GM12878 (cell line): ENCODE results near the gene PCDHB9. TPM values are rescaled to one million over a fixed set of nuclear protein-coding genes. Genes with fewer than 3 reads are reported as not detected.
"Not testable (repeated sequence)": the region's sequence is repeated elsewhere in the genome, so short reads cannot be mapped to it uniquely, and the experiment has no call there.

ENCODE experiments used
- ATAC-seq: fragments of 200-7000 bp; cut with Tn5 transposase; 3 replicates; pipeline ENCODE4 v1.9.1; 2020; ENCODE audit warnings: mild to moderate bottlenecking, moderate library complexity
- BruUV-seq: library from RNA; stranded (reverse); fragments of 400-500 nt; replicated peaks from 2 replicates; lab custom pipeline; 2021; lab: Mats Ljungman, UMichigan
- CTCF ChIA-PET: fragments of 300-600 bp; sonication (Branson Sonifier 250); formaldehyde crosslinking; extraction: SDS; loops from one replicate; lab custom pipeline; 2021; ENCODE audit warnings: inconsistent platforms; lab: Yijun Ruan, JAX
- POLR2A ChIA-PET: fragments of 350-600 bp; formaldehyde crosslinking; extraction: SDS; loops from one replicate; lab custom pipeline; 2021; ENCODE audit warnings: inconsistent platforms; lab: Charles Lee
- RAD21 ChIA-PET: fragments of 300-600 bp; sonication (Branson Sonifier 250); formaldehyde crosslinking; loops from one replicate; lab custom pipeline; 2023; ENCODE audit warnings: antibody characterized with exemption; ENCODE audit not compliant: unreplicated experiment; lab: Charles Lee
- SMC1A ChIA-PET: fragments of 300-600 bp; sonication (Branson Sonifier 250); formaldehyde crosslinking; loops from one replicate; lab custom pipeline; 2023; ENCODE audit not compliant: unreplicated experiment, uncharacterized antibody; lab: Charles Lee
- DNase-seq: peaks from one replicate; pipeline ENCODE4 v3.0.0-alpha.2; 2011; ENCODE audit warnings: low read depth, low spot score
- FAIRE-seq: peaks from 3 replicates; lab custom pipeline; 2011; peaks lifted over from hg19 to GRCh38; lab: Jason Lieb, UNC
- H2AFZ ChIP-seq: 2 replicates; pipeline ENCODE4 v1.6.0; 2011; ENCODE audit warnings: low read depth, low read length, control low read depth; ENCODE audit not compliant: control insufficient read depth
- H3K27ac ChIP-seq: 2 replicates; pipeline ENCODE4 v1.5.1; 2011; ENCODE audit warnings: control low read depth; ENCODE audit not compliant: control insufficient read depth, insufficient read depth
- H3K27me3 ChIP-seq, 2 experiments: replicated peaks in 1 of 2; 2 replicates each; pipeline versions ENCODE4 v1.6.0 to v1.6.1; 2011; ENCODE audit warnings: low read length in 1 of 2; ENCODE audit not compliant: control insufficient read depth in 2 of 2, insufficient read depth in 2 of 2
- H3K36me3 ChIP-seq, 2 experiments: 2 replicates each; pipeline ENCODE4 v1.5.1; 2011; ENCODE audit warnings: low read length in 1 of 2; ENCODE audit not compliant: control insufficient read depth in 2 of 2, insufficient read depth in 2 of 2
- H3K4me1 ChIP-seq: 2 replicates; pipeline ENCODE4 v1.6.1; 2011; ENCODE audit warnings: mild to moderate bottlenecking, low read length, moderate library complexity, mixed read lengths; ENCODE audit not compliant: control insufficient read depth, insufficient read depth
- H3K4me2 ChIP-seq: 2 replicates; pipeline ENCODE4 v1.6.0; 2011; ENCODE audit warnings: control low read depth; ENCODE audit not compliant: control insufficient read depth, insufficient read depth
- H3K4me3 ChIP-seq: fragments of 200-600 bp; sonication (generic); 2 replicates; pipeline ENCODE4 v1.5.1; 2016
- H3K79me2 ChIP-seq: 2 replicates; pipeline ENCODE4 v1.6.0; 2011; ENCODE audit warnings: low read length; ENCODE audit not compliant: control insufficient read depth, insufficient read depth
- H3K9ac ChIP-seq: 2 replicates; pipeline ENCODE4 v1.8.0; 2011; ENCODE audit warnings: low read length, control low read depth, mixed read lengths; ENCODE audit not compliant: control insufficient read depth, insufficient read depth
- H3K9me3 ChIP-seq: replicated peaks from 3 replicates; pipeline ENCODE4 v1.5.1; 2011; ENCODE audit warnings: mild to moderate bottlenecking, low read length; ENCODE audit not compliant: control insufficient read depth, insufficient read depth
- H4K20me1 ChIP-seq: 2 replicates; pipeline ENCODE4 v1.6.0; 2011; ENCODE audit not compliant: control insufficient read depth, insufficient read depth
- CTCF ChIP-seq, 3 experiments: IDR thresholded peaks in 2 of 3; conservative IDR thresholded peaks in 1 of 3; 2 replicates each; pipeline ENCODE4 v1.5.1; 2011; ENCODE audit warnings: low read depth in 3 of 3, low read length in 3 of 3, mild to moderate bottlenecking in 3 of 3, control low read depth in 2 of 3, moderate library complexity in 2 of 3, inconsistent platforms in 1 of 3, mixed read lengths in 1 of 3; ENCODE audit not compliant: control insufficient read depth in 2 of 3, insufficient read depth in 1 of 3; ENCODE audit errors: extremely low read depth in 1 of 3
- POLR2AphosphoS5 ChIP-seq: IDR thresholded peaks from 2 replicates; pipeline ENCODE4 v1.6.1; 2011; ENCODE audit warnings: mild to moderate bottlenecking, low read length, inconsistent platforms
- RAD21 ChIP-seq: IDR thresholded peaks from 2 replicates; pipeline ENCODE4 v1.6.1; 2011; ENCODE audit warnings: mild to moderate bottlenecking, low read depth, low read length, moderate library complexity; ENCODE audit not compliant: insufficient read depth
- SP1 ChIP-seq: IDR thresholded peaks from one replicate; pipeline ENCODE4 v1.6.1; 2011; ENCODE audit warnings: low read depth, low read length
- SUPT20H ChIP-seq: IDR thresholded peaks from 2 replicates; pipeline ENCODE4 v1.6.1; 2011; ENCODE audit warnings: low read depth, mild to moderate bottlenecking, low read length, moderate library complexity, borderline replicate concordance; ENCODE audit not compliant: control insufficient read depth
- whole genome bisulfite sequencing: methylation state at CpG from one replicate; pipeline ENCODE4 v1.1.6; 2016; ENCODE audit warnings: low lambda C conversion rate; ENCODE audit not compliant: insufficient replicate concordance, insufficient coverage; ENCODE audit errors: missing lambda C conversion rate; 5-methylcytosine and 5-hydroxymethylcytosine counted together
- in situ Hi-C: fragments of 300-500 bp; cut with MboI; formaldehyde crosslinking; loops from 9 replicates; pipeline ENCODE4 v1.14.3; 2018; ENCODE audit warnings: mixed read lengths
- intact Hi-C: fragments of 100-400 bp; cut with micrococcal nuclease; formaldehyde crosslinking; loops from one replicate; pipeline ENCODE4 v1.14.2; 2022; ENCODE audit not compliant: unreplicated experiment
- polyA plus RNA-seq, 11 experiments: library from polyadenylated mRNA; depleted of rRNA in 4 of 11; unstranded in 6 of 11; stranded (reverse) in 5 of 11; fragments of >200 nt; fragmentation: Nextera tagmentation in 4 of 11; fragmentation: Illumina TruSeq in 1 of 11; extraction: Ambion mirVana in 4 of 11; extraction: Trizol in 1 of 11; gene quantifications; 1 replicate in 1 of 11; 2 replicates in 10 of 11; pipeline versions ENCODE4 v1.2.1 to v1.2.3, GENCODE V29; 2011 to 2016; ENCODE audit warnings: inconsistent platforms in 2 of 11, missing spikeins in 2 of 11, low read depth in 1 of 11
- total RNA-seq, 4 experiments: library from RNA; depleted of rRNA in 3 of 4; stranded (reverse); fragments of >200 nt in 3 of 4; fragmentation: Illumina TruSeq in 1 of 4; extraction: Trizol in 1 of 4; gene quantifications; 2 replicates each; pipeline versions ENCODE4 v1.2.1 to v1.2.3, GENCODE V29; 2013 to 2021
- TF ChIP-seq, protein P1 (sequence below): IDR thresholded peaks from 2 replicates; pipeline ENCODE4 v1.6.1; 2011; ENCODE audit warnings: low read depth, low read length, improper control_type of control experiment, borderline replicate concordance

The PCDHB9 gene
- total and polyA plus RNA-seq, 10 of the 15 experiments (the other 5 are each of a cell fraction or from before 2014, with no cell fraction given) = 0.01 to 0.45 (median 0.13) TPM; not detected in 4

- no peak for FAIRE-seq
- TF ChIP-seq CTCF (IDR thresholded peaks at IDR 0.05 in 2 of 3, conservative IDR thresholded peaks at IDR 0.05 in 1 of 3; ENCODE audit: control insufficient read depth in 2 of 3, extremely low read depth in 1 of 3, insufficient read depth in 1 of 3, low read depth in 3 of 3, low read length in 3 of 3) (peak in 2 of 3 experiments; percentile 24 to 42; a peak in 3 of 6 replicates), POLR2AphosphoS5 (no peak), RAD21 (peak; percentile 48), SP1 (no peak), SUPT20H (no peak)
- TF ChIP-seq, protein P1, sequence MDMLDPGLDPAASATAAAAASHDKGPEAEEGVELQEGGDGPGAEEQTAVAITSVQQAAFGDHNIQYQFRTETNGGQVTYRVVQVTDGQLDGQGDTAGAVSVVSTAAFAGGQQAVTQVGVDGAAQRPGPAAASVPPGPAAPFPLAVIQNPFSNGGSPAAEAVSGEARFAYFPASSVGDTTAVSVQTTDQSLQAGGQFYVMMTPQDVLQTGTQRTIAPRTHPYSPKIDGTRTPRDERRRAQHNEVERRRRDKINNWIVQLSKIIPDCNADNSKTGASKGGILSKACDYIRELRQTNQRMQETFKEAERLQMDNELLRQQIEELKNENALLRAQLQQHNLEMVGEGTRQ = no peak
- ChIA-PET CTCF (interaction anchor here (1.1 to 1.3 kb wide), 2 partner anchors 37 to 365 kb away, joined by 3 to 6 read pairs; no protein-coding TSS in a partner anchor), RAD21 (no interaction called here), POLR2A (no interaction called here), SMC1A (interaction anchor here (0.7 kb wide), 1 partner anchor 177 kb away, joined by 3 read pairs; the partner anchor contains the start of gene PCDHGB3)
- intact Hi-C loops (no loop called here), in situ Hi-C loops (no loop called here)
- H3K4me2 ChIP-seq = no peak within 1 kb of the TSS
- no peaks in the 10 kb centered on the region; the same call in 2 of the 3 replicates for H3K9me3 ChIP-seq
- H3K36me3 ChIP-seq = no peaks in the 10 kb centered on the region
- no peak within 1 kb of the TSS for H3K9ac ChIP-seq
- DNase-seq = no peak
- no peak within 1 kb of the TSS for H3K27ac ChIP-seq
- WGBS = 17% methylated on average over 10 of the region's 10 CpGs
- BruUV-seq = no TSS peak
- ATAC-seq = no peak
- no peak within 1 kb of the TSS for H3K4me3 ChIP-seq
- no peaks in the 10 kb centered on the region for H3K79me2 ChIP-seq
- no peaks in the 10 kb centered on the region for H3K27me3 ChIP-seq
- no peaks in the 10 kb centered on the region for H3K4me1 ChIP-seq
- no peak within 1 kb of the TSS for H2AFZ ChIP-seq
- H4K20me1 ChIP-seq = no peaks in the 10 kb centered on the region
These were observed 5.3 kb downstream of the PCDHB9 start, which contains the start of gene PCDHB10 for GRCh38 chr5:141192110-141192725. Gene PCDHB10, plus strand, starts transcription at chr5:141192353. Its CDS starts 200 bp downstream, at chr5:141192553.

GRCh38 chr5:141194332-141194731 is 7.4 kb downstream of the PCDHB9 start:
- POLR2A ChIA-PET, BruUV-seq, H4K20me1 ChIP-seq, intact Hi-C loops, H3K79me2 ChIP-seq, H3K4me3 ChIP-seq, H3K4me1 ChIP-seq, in situ Hi-C loops, H3K9ac ChIP-seq, RAD21 ChIA-PET, FAIRE-seq, H3K36me3 ChIP-seq, H3K4me2 ChIP-seq, DNase-seq, SMC1A ChIA-PET, ATAC-seq, H2AFZ ChIP-seq, H3K9me3 ChIP-seq, H3K27ac ChIP-seq, CTCF ChIA-PET, H3K27me3 ChIP-seq: not testable (repeated sequence)
- WGBS = 76% methylated on average over 4 of the region's 37 CpGs
